NCI-H748 (cell line): ENCODE results near the gene FLRT1.
"Not testable (repeated sequence)": the region's sequence is repeated elsewhere in the genome, so short reads cannot be mapped to it uniquely, and the experiment has no call there.

Source experiments
- DNase-seq: peaks from one replicate; lab custom pipeline; 2025; ENCODE audit not compliant: unreplicated experiment; lab: John Stamatoyannopoulos, UW

The FLRT1 gene

DNA sequence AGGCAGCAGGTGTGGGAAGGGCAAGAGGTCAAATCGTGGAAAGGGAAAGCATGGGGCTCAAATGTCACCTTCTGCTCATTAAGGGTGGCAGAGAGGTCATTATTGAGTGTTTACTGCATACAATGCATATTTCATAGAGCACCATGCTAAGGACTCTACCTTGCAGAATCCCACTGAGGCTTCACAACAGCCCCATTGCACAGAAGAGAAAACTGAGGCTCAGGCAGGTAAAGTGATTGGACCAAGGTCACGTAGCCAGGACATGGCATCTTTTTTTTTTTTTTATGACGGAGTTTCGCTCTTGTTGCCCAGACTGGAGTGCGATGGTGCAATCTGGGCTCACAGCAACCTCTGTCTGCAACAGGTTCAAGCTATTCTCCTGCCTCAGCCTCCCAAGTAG lies 7.8 kb downstream of the FLRT1 start:
- no peak for DNase-seq

DNA sequence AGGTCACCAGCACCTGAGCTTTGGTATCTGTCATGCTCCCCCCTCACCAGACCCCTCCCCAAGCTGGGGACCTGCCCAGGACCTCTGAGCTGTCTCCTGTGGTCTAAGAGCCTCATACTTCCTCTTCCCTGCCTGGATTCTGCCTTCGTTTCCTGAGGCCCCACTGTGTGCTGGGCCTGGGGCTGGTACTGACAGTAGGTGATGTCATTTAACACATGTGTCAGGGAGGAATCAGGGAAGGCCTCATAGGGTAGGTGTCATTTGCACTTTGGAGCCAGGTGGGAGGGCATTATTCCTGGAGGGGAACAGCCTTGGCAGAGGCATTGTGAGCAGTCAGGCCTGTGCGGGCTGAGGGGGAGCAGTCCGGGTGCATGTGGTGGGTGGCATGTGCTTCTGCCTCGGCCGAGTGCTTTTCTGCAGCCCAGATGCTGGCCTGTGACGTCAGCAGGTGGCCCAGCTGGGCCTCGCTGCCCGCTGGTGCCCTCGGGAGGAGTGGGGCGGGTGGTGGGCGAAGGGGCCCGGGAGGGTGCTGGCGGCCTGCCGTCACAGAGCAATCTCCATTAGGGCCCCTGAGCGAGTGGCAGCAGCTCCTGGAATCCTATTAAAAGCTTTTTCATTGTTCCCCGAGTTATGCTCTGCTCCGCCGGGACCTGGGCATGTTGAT lies 9.1 kb downstream of the FLRT1 start:
- DNase-seq: peak; percentile 25

DNA sequence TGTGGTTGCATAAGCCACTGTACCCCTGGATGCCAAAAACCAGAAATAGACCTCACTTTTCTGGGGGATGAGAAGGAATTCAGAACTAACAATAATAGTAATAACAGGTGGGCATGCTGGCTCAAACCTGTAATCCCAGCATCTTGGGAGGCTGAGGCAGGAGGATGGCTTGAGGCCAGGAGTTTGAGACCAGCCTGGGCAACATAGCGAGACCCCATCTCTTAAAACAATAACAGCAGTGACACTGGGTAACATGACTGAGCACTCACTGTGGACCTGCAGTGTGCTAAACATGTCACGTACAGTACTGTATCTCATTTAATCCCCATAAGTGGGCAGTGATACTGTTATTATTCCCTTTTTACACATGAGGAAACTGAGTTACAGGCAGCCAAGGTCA lies 10.0 kb downstream of the FLRT1 start:
- DNase-seq: no peak

DNA sequence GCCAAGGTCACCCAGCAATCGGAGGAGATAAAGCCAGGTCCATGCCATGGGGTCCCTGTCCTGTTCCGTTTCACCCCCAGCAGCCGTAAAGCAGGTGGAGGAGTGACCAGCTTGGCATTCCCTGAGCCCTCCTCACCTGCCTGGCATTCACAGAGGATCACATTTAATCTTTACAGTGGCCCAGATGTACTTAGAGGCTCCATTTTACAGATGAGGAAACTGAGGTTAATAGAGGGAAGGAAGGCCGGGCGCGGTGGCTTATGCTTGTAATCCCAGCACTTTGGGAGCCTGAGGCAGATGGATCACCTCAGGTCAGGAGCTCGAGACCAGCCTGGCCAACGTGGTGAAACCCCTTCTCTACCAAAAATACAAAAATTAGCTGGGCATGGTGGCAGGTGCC lies 11.6 kb downstream of the FLRT1 start:
- DNase-seq: not testable (repeated sequence)

DNA sequence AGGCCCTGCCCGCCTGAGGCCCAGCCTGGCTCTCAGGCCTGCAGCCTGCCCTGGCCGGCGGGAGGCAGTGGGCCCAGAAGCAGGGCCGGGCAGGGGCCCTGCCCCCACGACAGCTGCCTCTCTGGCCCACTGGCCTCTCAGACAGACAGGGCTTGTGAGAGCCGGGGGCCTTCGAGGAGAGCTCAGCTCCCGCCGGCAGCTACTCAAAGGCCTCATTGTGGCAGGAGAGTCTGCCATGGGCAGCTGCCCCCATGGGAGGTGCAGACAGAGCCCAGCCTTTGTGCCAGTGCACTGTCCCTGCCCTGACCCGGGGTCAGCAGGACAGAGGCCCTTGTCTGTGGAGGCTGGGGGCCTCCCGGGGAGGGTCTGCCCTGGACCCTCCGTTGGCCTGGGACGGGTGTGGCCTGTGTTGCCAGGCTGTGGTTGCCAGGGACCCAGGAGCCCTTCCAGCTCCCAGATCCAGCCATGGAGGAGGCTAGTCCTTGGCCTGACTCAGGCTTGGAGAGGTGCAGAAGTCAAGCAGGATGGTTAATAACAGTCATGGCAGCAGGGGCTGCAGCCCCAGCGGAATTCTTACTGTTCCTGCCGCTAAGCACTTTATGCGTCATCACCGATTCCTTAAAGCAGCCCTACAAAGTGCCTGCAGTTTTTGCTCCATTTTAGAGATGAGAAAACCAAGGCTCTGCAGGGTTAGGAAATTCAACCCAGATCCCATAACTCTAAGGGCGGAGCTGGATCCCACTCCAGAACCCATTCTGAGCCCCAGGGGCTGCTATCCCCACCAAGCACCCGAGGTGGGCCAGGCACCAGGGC lies 12.5 kb downstream of the FLRT1 start:
- DNase-seq: no peak

- DNase-seq: no peak
Measured at GRCh38 chr11:64049509-64049908, 13.8 kb downstream of the FLRT1 start.

- DNase-seq: no peak
Measured at GRCh38 chr11:64051297-64051696, 15.6 kb downstream of the FLRT1 start.

- no peak for DNase-seq
Measured at GRCh38 chr11:64052436-64052835, 16.7 kb downstream of the FLRT1 start.

DNA sequence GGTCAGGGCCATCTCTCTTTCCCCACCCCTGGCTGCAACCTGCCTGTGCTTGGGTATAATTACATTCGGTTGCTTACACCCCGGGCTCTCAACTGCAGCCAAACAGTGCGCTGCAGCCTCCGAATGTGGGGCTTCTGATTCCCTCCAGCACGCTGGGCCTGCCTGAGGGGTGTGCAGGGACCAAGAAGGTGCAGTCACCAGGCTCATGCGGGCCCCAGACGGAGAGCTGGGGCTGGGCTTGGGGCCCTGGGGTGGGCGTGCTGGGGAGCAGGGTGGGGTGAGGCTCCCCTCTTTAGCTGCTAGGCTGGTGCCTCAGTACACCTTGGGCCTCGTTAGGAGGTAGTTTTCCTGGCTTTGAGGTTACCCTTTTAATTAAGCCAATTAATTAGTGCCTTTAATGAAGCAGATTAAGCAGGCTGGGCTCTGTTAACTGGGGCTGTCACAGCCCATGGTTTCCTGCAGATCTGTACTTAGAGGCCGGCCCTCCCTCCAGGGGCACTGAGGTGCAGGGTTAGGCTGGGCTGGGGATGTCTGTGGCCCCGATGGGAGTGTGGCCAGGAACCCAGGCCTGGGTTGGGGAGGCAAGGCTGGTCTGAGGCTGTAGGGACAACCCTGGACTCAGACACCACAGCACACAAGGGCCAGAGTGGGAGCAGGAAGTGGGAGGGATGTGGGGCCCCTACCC lies 17.3 kb downstream of the FLRT1 start:
- no peak for DNase-seq

- no peak for DNase-seq
Measured at GRCh38 chr11:64053699-64054098, 18.0 kb downstream of the FLRT1 start.

DNA sequence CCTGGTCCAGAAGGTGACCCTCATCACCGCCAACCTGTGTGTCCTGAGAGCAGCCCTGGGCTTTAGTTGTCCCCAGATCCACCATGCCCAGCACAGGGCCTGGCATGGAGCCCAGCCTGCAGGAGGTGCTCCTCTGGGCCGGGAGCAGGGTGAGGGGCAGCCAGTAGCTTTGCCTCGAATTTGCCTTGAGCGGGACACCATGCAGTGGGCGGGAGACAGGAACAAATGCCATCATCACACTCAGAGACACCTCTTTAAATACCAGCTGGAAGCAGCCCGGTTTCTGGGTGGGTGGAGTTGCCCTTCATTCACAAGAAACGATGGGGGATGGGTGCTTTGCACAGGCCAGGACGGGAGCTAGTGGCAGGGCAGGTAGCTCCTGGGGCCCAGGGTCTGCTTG lies 19.3 kb downstream of the FLRT1 start:
- no peak for DNase-seq

- no peak for DNase-seq
Measured at GRCh38 chr11:64056213-64056785, 20.6 kb downstream of the FLRT1 start.

DNA sequence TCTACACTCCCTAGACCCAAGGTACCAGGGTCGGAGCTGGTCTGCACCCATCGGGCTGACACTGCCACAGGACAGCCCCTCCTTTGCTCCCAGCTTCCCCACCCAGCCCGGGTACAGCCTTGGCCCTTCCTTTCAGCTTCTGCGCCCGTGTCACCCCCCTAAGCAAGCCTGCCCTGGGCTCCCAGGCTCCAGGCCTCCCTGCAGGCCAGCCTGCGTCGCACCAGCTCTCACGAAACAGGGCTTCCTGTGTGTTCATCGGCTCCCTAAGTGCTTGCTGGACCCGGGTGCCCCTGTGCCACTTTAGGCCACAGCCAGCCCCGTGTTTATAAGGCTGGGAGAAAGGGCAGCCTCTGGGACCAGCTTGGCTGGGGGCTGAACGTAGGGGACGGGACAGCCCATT lies 21.1 kb downstream of the FLRT1 start:
- no peak for DNase-seq

DNA sequence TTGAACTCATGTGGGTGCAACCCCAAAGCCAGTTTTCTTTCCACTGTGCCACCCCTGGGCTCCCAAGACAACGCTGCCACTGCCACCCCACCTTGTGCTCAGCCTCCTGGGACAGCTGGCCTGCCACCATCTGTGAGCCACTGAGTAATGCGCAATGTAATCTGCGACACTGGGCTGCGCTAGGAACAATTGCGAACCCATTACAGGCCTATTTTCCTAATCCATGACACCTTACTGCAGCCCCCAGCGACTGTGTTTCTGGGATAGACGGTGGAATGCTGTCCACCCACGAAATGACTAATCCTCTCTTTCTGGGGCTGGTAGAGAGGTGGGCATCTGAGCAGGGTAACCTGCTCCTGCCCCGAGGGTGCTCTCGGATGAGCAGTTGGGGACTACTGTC lies 22.2 kb downstream of the FLRT1 start:
- DNase-seq: no peak

DNA sequence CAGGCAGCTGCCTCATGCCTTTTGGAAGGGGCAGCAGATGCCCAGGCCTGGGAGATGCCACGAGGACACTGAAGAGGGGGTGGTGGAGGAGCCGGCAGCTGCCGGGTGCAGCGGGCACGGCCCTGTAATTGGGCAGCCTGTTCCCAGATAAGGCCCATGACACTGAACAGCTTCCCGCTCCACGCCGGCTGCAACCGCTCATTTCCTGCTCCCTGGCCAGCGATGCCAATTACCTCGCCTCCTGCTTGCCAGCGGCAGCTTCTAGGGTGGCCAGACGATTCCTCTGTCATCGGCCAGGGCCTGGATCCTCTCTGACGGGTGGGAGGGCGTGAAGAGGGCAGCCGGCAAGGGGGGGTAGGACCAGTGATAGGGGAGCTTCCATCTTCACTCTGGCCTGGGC lies 22.8 kb downstream of the FLRT1 start:
- no peak for DNase-seq

DNA sequence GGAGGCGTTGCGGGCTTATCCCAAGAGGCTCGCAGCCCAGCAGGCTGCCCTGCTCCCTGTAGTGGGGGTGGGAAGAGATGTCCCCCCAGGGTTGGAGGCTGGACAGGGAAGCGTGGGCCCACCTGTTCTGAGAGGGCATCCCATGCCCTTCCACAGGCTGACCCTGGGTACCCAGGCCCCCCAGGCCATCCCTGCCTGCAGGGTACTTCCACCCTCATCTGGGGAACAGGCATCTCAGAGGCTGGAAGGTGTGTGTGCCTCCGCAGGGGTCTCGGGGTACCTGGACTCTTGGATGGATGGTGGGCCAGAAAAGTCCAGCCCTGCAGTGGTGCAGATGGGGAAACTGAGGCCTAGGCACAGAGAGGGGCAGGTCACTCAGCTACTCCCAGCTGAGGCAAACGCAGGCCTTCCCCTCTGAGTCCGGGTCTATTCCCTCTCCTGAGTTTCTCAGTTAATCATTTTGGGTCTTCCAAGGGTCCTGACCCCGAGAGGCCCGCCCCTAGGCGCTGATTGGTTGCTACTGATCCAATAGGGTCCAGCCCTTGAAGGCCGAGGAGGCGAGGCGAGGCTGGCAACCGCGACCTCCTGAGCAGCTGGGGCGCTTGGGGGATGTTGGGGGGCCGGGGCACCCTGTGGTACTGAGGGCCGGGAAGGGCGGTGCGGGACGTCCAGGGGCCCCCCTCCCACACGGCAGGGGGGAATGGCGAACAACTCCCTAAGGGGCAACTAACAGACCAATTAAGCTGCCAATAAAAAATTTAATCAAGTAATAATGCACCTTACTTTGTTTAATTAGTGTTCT lies 23.8 kb downstream of the FLRT1 start:
- no peak for DNase-seq

DNA sequence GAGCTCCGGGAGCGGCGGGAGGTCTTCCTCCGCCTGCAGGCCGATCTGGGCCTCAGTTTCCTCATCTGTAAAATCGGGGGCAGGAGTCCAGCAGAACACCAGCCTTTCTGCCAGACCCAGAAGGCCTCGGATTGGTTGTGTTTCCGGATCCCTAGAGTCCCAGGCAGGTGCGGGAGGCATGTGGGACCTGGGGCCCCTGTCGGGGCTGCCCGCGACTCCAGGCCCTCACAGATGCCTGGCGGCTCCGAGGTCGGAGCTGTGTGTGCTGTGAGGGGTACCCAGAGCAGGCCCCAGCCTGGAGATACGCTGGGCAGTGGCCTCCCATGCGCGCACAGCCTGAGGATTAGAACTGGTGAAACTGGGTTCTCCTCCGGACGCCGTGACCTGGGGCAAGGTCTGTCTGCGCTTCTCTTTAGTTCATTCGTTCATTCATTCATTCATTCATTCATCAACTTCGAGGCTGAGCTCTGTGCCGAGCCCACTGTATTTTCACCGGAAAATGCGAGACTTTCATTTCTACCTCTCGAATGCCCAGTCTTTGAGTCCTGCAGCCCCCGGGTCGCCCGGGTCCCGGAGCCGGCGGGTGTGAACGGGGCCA lies 24.6 kb downstream of the FLRT1 start:
- no peak for DNase-seq

GRCh38 chr11:64060861-64061444 lies 25.2 kb downstream of the FLRT1 start:
- DNase-seq: peak; percentile 61

DNA sequence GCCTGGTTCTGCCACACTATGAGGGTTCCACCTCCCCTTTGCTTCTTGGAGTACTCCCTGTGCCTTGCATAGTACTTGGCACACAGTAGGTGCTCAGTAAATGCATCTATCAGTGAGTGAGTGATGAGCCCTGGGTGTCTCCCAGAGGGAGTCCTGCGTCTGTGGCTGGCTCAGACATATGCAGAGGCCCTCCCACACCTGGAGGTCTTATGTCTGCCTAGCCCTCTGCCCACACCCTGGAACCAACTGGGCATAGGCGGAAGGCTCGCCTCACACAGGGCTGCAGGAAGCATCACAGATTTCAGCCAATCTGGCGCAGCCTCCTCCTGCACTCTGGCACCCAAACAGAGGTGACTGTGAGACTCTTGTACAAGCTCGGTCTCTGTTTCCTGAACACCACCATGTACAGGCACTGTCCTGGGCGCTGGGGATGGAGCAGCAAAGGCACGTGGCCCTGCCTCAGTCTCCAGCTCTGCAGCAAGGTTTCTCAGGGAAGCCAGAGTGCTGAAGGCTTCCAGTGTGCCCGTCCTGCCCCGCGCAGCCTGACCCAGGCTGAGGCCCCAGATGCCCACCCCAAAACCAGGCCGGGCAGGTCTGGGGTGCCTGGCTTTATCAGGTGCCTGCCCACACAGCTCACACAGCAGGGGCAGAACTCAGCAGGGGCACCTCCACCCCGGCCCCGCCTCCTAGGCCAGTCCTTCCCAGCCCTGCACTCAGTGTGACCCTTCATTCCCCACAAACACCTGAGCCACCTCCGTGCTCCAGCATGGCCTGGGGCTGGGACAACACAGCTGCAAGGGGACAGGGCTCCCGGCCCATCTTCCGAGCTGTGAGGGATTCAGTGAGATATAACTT lies 26.7 kb downstream of the FLRT1 start:
- DNase-seq: no peak
